ENCODE data around the gene GABRD. TPM values are rescaled to one million over a fixed set of nuclear protein-coding genes. Genes with fewer than 3 reads are reported as not detected.

Gene GABRD
- total RNA-seq, 1 donor from 2014 or later, result 1.1 TPM

DNA sequence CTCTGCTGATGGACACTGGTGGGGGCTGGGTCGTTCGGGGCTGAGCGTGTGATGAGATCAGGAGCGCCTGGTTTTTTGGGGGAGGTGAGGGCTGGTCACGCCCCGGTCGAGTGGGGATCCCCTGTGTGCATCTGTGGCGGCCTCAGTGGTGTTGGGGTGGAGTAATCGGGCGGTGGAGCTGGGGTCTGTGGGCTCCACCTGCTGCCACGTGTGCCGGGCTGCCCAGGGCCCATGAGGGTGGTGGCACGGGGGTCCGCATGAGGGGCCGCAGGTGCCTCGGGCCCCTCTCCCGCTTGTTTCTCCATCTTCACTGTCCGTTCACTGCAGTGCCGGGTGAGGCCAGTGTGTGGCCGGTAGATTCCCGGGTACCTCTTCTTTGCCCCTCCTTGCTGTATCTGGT, 48.2 kb downstream of the GABRD start:
- intact Hi-C loops (cut with DNase I), result no loop called here
- DNase-seq (ENCODE audit: low spot score), result no peak

DNA sequence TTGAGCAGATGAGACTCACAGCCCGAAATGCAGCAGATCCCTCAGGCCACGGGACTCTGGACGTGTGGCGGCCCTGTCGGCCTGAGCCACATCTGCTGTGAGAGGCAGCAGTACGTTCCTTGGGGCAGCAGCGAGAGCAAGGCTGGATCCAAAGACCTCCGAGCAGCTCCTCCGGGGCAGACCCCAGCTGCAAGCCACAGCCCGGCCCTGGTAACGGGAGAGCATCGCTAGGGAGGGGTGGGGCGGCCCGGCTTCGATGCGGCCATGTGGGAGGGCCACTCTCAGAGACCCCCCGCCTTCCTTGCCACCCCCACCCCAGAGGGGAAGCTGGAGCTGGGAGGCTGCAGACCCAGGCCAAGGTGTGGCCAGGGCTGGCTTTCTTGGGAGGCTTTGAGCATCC, 48.8 kb downstream of the GABRD start:
- DNase-seq (ENCODE audit: low spot score), result no peak
- intact Hi-C loops (cut with DNase I), result no loop called here

DNA sequence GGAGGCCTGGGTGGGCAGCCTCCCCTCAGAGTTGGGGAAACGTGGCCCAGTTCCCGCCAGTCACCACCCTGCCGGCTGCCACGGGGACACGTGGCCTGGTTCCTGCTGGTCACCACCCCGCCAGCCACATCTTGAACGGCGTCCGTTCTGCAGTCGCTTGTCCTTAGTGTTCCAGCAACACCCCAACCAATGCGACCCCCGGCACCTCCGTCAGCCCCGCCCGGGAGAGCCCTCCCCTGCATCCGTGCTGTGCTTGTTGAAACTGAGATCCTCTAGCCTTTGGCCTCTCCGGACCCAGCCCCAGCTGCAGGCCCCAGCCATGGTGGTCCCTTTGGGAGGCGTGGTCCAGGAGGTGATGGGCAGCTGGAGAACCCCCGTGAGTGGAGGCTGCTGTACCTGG, 49.8 kb downstream of the GABRD start:
- intact Hi-C loops (cut with DNase I), result no loop called here
- no peak for DNase-seq (ENCODE audit: low spot score)

DNA sequence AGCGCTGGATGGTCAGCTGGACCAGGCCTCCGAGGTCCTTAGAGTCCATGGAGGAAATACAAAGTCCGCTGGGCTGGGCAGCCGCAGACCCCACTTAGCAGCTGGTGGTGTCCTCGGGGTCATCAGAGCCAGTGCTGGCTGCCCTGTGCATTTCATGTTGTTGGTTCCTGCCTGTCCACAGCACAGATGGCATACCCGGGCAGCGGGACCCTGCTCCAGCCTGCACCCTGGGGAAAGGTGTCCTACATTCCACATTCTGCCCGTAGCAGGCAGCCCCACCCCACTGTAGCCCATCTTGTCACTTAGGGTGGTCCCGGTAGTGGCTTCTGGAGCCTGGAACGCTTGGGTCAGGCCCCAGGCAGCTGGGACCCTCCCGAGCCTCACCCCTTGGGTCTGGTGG, 50.9 kb downstream of the GABRD start:
- no peak for DNase-seq (ENCODE audit: low spot score)
- intact Hi-C loops (cut with DNase I), result no loop called here

DNA sequence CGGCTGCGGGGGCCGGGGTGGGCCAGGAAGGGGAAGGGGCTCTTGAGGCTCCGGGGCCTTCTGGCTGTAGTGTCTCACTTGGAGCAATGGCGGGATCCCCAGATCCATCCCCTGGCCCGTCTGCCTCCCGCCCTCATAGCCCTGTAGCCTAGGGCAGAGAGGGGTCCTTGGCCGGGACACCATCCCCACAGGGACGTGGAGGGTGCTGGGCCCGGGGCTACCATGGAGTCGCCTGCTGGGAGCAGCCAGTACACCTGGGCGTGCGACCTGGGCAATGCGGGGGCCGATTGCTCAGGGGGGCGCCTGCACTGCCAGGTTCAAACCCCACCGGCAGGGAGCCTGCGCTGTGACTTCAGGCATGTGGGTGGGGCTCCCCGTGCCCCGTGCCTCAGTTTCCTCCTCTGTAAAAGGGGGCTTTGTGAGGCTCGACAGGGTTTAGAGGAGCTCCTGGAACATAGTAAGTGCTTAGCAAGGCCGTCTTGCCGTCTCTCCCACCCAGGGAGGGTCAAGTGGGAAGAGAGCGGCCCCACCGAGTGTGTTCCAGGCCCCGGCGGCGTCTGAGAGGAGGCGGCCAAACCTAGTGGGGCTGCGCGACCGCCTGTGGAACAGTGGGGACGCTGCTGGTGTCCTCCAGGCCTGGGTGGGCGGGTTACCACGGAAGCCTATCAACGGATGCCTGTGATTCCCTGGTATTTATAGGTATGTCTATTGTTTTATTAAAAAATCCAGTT, 51.8 kb downstream of the GABRD start:
- no peak for DNase-seq (ENCODE audit: low spot score)
- intact Hi-C loops (cut with DNase I), result no loop called here

DNA sequence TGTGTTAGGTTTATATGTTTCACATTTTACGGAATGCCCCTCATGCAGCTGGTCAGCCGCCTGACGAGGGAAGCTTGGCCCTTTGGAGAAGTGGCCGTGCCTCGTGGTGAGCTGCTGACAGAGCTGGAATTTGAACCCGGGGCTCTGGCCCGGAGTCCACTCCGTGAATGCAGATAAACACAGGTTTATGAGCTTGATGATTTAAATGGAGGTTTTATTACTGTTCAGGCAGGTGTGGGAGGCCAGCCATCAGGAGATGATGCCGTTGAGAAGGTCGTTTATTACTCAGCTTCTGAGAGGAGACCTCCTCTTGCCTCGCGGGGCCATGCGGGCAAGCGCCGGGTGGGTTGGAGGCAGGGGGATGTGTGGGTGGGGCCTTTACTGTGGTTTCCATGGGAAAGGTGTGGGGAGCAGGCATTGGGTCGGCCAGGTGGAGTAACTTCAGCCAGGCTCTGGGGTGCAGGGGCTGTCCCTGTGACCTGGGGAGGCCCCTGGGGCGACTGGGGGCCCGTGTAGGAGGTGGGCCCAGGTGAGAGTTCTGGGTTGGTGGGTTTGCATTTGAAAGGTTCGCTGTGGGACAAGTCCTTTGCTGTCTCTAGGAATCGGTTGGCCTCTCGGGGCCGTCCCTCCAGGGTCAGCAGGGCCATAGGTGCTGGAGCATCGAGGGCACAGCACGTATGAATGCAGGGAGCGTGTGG, 53.1 kb downstream of the GABRD start:
- intact Hi-C loops (cut with DNase I), result no loop called here
- no peak for DNase-seq (ENCODE audit: low spot score)

DNA sequence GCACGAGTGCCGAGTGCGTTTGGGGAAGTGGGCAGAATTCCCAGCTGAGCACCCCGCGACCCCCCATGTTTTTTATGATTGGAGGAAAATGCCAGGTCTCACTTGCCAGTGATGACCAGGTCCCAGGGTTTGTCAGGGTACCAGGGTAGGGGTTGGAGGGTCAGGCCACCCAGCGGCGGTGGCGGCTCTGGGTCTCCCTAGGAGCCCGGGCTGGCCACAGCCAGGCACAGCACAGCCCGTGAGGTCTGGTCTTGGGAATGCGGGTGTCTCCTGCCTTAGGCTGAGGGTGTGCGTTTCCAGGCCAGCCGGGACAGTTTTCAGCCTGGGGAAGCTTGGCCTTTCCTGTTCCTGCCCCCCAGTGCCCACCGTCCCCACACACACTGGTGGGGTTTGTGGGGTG, 53.7 kb downstream of the GABRD start:
- DNase-seq (ENCODE audit: low spot score), result no peak
- intact Hi-C loops (cut with DNase I), result no loop called here

DNA sequence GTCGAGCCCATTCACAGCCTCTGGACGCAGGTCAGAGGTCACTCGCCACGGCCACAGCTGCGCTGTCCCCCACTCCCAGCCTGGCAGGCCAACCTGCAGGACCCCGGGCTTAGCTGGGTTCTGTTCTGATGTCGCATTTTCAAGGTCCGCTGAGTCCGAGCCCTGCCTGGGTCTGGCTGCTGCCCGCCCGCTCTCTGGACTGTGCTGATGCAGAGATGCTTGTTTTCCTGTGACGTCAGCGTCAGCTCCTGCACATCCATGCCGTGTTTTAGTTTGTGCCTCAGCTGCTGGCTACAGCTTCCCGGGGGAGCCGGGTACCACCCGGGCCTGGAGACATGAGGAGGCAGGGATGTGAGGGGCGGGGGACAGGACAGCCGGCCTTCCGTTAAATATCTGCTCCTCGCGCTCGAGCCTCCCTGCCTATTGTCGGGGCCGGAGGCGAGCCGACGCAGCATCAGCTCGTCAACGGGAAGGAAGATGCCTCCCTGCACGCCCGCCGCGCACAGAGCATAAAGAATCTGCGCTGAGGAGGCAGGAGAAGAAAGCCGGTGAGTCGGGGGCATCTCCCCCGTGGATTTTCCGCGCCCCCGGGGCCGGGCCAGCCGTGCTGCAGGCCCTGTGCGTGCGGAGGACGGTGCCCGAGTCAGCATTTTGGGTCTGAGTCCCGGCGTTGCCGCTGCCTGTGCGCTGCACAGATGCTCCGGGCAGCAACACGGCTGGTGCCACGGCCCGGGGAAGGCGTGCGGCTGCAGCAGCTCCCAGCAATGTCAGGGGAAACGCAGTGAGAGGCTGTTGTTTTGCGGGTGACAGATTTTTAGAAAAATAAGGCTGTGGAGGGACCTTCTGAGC, 54.5 kb downstream of the GABRD start:
- DNase-seq (ENCODE audit: low spot score), result no peak
- intact Hi-C loops (cut with DNase I), result no loop called here

DNA sequence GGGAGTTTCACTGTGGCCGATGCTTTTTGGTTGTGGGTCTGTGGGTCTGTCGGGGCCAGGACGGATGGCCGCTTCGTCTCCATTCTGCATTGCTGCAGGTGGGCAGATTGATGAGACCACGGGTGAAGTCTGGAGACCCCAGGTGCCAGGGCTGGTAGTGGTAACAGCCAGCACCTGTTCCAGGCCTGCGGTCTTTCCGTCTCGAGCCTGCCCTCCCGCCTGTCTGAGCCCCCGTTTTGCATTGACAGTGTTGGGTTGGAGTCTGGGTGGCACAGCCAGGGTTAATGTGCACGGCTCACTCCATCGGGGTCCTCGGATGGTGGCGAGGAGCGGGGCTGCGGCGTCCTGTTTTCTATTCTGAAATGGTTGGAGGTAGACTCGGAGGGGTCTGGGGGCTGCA, 55.3 kb downstream of the GABRD start:
- DNase-seq (ENCODE audit: low spot score), result no peak
- intact Hi-C loops (cut with DNase I), result no loop called here

DNA sequence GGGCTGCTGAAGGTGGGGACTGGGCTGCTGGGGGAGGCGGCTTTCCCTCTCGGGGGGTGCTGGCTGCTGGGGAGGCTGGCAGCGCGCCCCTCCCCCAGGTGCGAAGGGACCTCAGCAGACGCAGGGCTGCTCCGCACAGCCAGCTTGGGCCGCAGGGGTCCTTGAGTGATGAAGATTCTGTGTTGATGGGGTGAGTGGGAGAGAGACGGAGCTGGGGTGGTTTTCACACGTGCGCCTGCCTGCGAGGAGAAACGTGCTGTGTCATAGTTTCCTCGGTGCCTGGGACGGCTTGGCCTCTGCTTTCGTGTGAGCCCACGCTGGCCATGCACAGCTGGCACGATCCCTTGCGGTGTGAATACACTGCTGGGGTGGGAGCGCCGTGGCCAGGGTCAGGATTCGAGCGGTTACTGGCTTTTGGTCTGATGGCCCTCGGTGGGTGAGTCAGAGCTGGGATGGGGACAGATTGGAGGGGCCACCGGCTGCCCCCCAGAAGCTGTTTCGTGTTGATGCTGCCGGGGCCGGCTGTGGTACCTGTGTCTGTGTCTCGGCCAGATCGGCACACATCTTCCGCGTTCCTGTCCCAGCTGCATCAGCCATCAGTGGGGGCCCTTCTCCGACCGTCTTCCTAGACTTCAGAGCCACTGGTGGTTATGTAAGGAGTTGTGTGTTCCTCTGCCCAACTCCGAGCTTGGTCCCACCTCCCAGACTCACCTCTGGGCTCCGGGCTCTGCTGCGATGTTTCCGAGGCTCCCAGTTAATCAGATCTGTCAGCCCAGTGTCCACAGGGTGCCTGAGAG, 56.0 kb downstream of the GABRD start:
- no peak for DNase-seq (ENCODE audit: low spot score)
- intact Hi-C loops (cut with DNase I), result no loop called here

DNA sequence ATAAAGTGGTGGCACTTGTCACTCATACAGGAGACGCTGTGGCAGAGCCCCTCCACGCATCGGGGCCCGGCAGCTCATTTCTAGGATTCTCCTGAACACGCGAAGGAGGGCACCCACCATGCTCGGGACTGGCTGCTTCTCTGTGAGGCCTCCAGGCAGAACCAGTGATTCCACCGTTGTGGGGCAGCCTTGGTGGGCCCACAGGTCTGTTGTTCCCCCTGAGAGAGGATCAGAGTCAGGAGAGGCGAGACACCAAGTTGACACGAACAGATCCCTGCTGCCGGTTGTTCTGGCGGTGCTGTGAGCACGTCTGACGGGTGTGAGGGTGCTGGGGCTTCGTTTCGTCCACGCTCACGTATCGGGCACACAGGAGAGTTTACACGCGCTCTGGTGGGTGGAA, 57.7 kb downstream of the GABRD start:
- intact Hi-C loops (cut with DNase I), result no loop called here
- no peak for DNase-seq (ENCODE audit: low spot score)

DNA sequence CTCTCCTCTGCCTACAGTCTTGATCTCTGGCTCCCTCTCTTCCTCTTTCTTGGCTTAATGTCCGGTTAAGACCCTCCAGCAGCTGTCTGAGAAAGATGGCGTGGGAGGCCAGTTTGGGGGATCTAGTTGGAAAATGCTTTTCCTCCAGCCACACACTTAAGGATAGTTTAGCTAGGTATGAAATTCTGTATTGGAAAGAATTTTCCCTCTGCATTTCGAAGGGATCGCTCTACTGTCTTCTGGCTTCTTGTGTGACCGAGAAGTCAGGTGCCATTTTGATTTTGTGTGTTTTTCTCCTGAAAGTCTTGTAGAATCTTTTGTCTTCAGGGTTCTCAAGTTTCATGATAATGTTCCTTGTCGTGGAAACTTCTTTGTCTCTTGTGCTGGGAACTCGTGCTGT, 59.0 kb downstream of the GABRD start:
- intact Hi-C loops (cut with DNase I), result no loop called here
- DNase-seq (ENCODE audit: low spot score), result no peak

DNA sequence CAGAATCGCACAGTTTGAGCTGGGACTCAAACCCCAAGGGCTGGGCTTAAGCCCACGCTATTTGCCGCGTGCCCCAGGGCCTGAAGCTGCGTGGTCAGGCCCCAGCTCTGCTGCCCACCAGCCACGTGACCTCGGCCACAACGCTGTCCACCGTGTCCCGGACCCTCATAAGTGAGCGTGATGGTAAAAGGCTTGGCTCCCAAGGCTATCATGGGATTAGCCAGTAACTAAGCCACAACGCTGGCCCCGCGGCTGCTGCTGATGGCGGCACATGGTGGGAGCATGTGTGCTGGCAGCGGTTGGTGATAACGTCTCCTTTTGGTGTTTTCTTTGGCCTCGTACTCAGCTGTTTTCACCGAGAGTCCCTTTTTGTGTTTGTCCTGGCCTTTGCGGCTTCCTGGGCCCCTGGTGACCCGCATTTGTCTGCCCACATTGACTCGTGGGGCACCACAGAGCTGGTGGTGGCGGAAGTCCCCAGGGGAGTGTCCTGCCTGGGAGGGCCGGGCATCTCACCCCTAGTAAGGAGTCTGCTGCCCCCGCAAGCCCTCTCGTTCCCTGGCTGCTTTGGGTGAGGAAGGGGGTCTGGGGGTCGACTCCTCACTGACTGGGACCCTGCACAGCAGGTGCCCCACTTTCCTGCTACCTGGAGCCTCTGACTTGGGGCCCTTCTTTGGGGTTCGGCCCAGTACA, 60.4 kb downstream of the GABRD start:
- intact Hi-C loops (cut with DNase I), result no loop called here
- DNase-seq (ENCODE audit: low spot score), result no peak

DNA sequence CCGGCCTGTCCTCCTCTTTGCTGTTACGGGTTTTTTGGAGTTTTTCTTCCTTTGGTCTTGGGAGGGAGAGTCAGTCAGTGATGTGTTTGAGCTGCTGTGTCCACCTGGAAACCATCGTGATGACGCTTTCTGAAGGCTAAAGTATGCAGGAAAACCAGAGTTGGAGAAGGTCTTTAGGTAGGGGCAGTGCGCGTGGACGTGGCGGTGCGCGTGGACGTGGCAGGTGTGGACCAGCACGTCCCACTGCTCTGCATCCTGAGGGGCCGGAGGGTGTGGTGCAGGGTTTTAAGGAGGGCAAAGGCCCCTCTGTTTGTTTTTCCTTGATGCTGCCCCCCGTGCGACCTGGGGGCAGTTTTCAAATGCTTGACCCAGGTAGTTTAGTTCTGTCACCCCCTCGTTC, 61.0 kb downstream of the GABRD start:
- intact Hi-C loops (cut with DNase I), result no loop called here
- no peak for DNase-seq (ENCODE audit: low spot score)

Other genes starting within 250 kb of the GABRD start
- 31.3 TPM for gene NADK, start 240.9 kb upstream of the GABRD start, total RNA-seq
- 183 TPM for gene GNB1, start 128.3 kb upstream of the GABRD start, total RNA-seq
- 0.16 TPM for gene CALML6, start 104.1 kb upstream of the GABRD start, total RNA-seq
- gene TMEM52, start 100.1 kb upstream of the GABRD start, total RNA-seq, result 0.70 TPM
- gene CFAP74, start 15.6 kb upstream of the GABRD start, total RNA-seq, result not detected
- gene PRKCZ, start 31.1 kb downstream of the GABRD start, total RNA-seq, result 13.9 TPM
- 40.5 TPM for gene FAAP20, start 175.4 kb downstream of the GABRD start, total RNA-seq
- gene SKI, start 209.0 kb downstream of the GABRD start, total RNA-seq, result 39.9 TPM